WTC11 (cell line): ENCODE data around the gene ADAM12. TPM values are rescaled to one million over a fixed set of nuclear protein-coding genes. Genes with fewer than 3 reads are reported as not detected.

Source experiments
- ATAC-seq: fragments of 200-7000 bp; cut with Tn5 transposase; 2 replicates; pipeline ENCODE4 v1.10.0; 2021; ENCODE audit warnings: mild to moderate bottlenecking, moderate library complexity
- CTCF ChIA-PET: fragments of 300-600 bp; sonication (Branson Sonifier 250); formaldehyde crosslinking; loops from one replicate; lab custom pipeline; 2021; ENCODE audit warnings: antibody characterized with exemption; lab: Charles Lee
- POLR2A ChIA-PET: fragments of 350-600 bp; sonication (Branson Sonifier 250); formaldehyde crosslinking; loops from one replicate; lab custom pipeline; 2021; ENCODE audit warnings: antibody characterized with exemption; lab: Charles Lee
- DNase-seq: peaks from one replicate; pipeline ENCODE4 v3.0.0; 2021; ENCODE audit warnings: low spot score
- H3K27ac Mint-ChIP-seq: 2 replicates; pipeline ENCODE4 v1.8.0; 2021; ENCODE audit warnings: mixed read lengths
- H3K27me3 Mint-ChIP-seq: 2 replicates; pipeline ENCODE4 v1.8.0; 2021; ENCODE audit warnings: low read depth, mild to moderate bottlenecking, moderate library complexity, mixed read lengths
- H3K36me3 Mint-ChIP-seq: 2 replicates; pipeline ENCODE4 v1.8.0; 2021; ENCODE audit warnings: mixed read lengths
- H3K4me1 Mint-ChIP-seq: 2 replicates; pipeline ENCODE4 v1.8.0; 2022; ENCODE audit warnings: mixed read lengths
- H3K4me3 Mint-ChIP-seq: 2 replicates; pipeline ENCODE4 v1.8.0; 2021; ENCODE audit warnings: mild to moderate bottlenecking, moderate library complexity, mixed read lengths
- H3K9me3 Mint-ChIP-seq: 2 replicates; pipeline ENCODE4 v1.8.0; 2021; ENCODE audit warnings: mixed read lengths
- ARID4B ChIP-seq: sonication (generic); formaldehyde crosslinking; IDR thresholded peaks from 2 replicates; pipeline ENCODE4 v1.8.0; 2023; ENCODE audit warnings: missing genetic modification reagents, mild to moderate bottlenecking, borderline replicate concordance
- E2F4 ChIP-seq: sonication (generic); formaldehyde crosslinking; IDR thresholded peaks from 2 replicates; pipeline ENCODE4 v1.8.1; 2022; ENCODE audit warnings: low read depth, mild to moderate bottlenecking, moderate library complexity, missing genetic modification reagents, borderline replicate concordance
- EMX1 ChIP-seq: fragments of 250-450 bp; sonication (Bioruptor Pico); IDR thresholded peaks from 2 replicates; pipeline ENCODE4 v1.8.0; 2021; ENCODE audit warnings: mild to moderate bottlenecking
- ERG ChIP-seq: fragments of 250-450 bp; sonication (Bioruptor Pico); IDR thresholded peaks from 2 replicates; pipeline ENCODE4 v1.8.0; 2021; ENCODE audit warnings: mild to moderate bottlenecking
- ETV6 ChIP-seq: sonication (generic); formaldehyde crosslinking; IDR thresholded peaks from 2 replicates; pipeline ENCODE4 v1.8.1; 2022; ENCODE audit warnings: mild to moderate bottlenecking, missing genetic modification reagents
- IRF2 ChIP-seq: sonication (generic); formaldehyde crosslinking; IDR thresholded peaks from 2 replicates; pipeline ENCODE4 v1.8.0; 2022; ENCODE audit warnings: low read depth, missing genetic modification reagents, borderline replicate concordance
- MYBL2 ChIP-seq: sonication (generic); formaldehyde crosslinking; IDR thresholded peaks from 2 replicates; pipeline ENCODE4 v1.8.1; 2023; ENCODE audit warnings: mild to moderate bottlenecking, moderate library complexity, missing genetic modification reagents
- NFYB ChIP-seq: sonication (generic); formaldehyde crosslinking; conservative IDR thresholded peaks from 2 replicates; pipeline ENCODE4 v1.8.0; 2022; ENCODE audit warnings: low read depth, missing genetic modification reagents
- PRDM15 ChIP-seq: sonication (generic); formaldehyde crosslinking; IDR thresholded peaks from 2 replicates; pipeline ENCODE4 v1.8.0; 2022; ENCODE audit warnings: missing genetic modification reagents
- PREB ChIP-seq: sonication (generic); formaldehyde crosslinking; IDR thresholded peaks from 2 replicates; pipeline ENCODE4 v1.8.1; 2022; ENCODE audit warnings: mild to moderate bottlenecking, missing genetic modification reagents, moderate library complexity, borderline replicate concordance
- TCF7 ChIP-seq: sonication (generic); formaldehyde crosslinking; IDR thresholded peaks from 2 replicates; pipeline ENCODE4 v1.8.0; 2022; ENCODE audit warnings: mild to moderate bottlenecking, low read depth, missing genetic modification reagents, moderate library complexity
- ZNF281 ChIP-seq: sonication (generic); formaldehyde crosslinking; IDR thresholded peaks from 2 replicates; pipeline ENCODE4 v1.8.0; 2023; ENCODE audit warnings: mild to moderate bottlenecking, missing genetic modification reagents
- total RNA-seq: library from RNA; stranded (reverse); gene quantifications from 3 replicates; pipeline ENCODE4 v1.2.3, GENCODE V29; 2021

The ADAM12 gene
- total RNA-seq, 1 experiment from 2014 or later: 0.22 TPM

GRCh38 chr10:126432507-126432906 lies 44.2 kb upstream of the ADAM12 start (continued):
- TF ChIP-seq ARID4B (CRISPR knock-in tag) (no peak), ERG (no peak), PREB (CRISPR knock-in tag) (no peak), ZNF281 (CRISPR knock-in tag) (no peak)

- TF ChIP-seq NFYB (CRISPR knock-in tag): no peak
- TF ChIP-seq E2F4 (CRISPR knock-in tag): no peak
- TF ChIP-seq EMX1: no peak
- no peak for TF ChIP-seq PRDM15 (CRISPR knock-in tag)
- no peak for TF ChIP-seq MYBL2 (CRISPR knock-in tag)
- no peak for TF ChIP-seq TCF7
- no peak for TF ChIP-seq ETV6 (CRISPR knock-in tag)
- no peak for TF ChIP-seq IRF2 (CRISPR knock-in tag)
- TF ChIP-seq, all 79 proteins: peak for 0
- H3K9me3 Mint-ChIP-seq: peaks cover 4% of the 10 kb centered on the region; the same call in 1 of the 2 replicates
- H3K27ac Mint-ChIP-seq: no peak overlapping the region
- DNase-seq (no peak), ATAC-seq (no peak)
- H3K27me3 Mint-ChIP-seq: no peaks in the 10 kb centered on the region
- POLR2A ChIA-PET: no interaction called here
- no peaks in the 10 kb centered on the region for H3K4me1 Mint-ChIP-seq
- no peak overlapping the region for H3K4me3 Mint-ChIP-seq
- no peaks in the 10 kb centered on the region for H3K36me3 Mint-ChIP-seq
- CTCF ChIA-PET: no interaction called here
These were observed 43.5 kb upstream of the ADAM12 start for GRCh38 chr10:126431816-126432215.
